ENCODE measurements around the gene WDR12. TPM values are rescaled to one million over a fixed set of nuclear protein-coding genes. Genes with fewer than 3 reads are reported as not detected.

WDR12 gene
- total and polyA plus RNA-seq, 2 of the 13 experiments (the other 11 are each of a cell fraction or from before 2014, with no cell fraction given): 94.4 to 216 TPM

DNA sequence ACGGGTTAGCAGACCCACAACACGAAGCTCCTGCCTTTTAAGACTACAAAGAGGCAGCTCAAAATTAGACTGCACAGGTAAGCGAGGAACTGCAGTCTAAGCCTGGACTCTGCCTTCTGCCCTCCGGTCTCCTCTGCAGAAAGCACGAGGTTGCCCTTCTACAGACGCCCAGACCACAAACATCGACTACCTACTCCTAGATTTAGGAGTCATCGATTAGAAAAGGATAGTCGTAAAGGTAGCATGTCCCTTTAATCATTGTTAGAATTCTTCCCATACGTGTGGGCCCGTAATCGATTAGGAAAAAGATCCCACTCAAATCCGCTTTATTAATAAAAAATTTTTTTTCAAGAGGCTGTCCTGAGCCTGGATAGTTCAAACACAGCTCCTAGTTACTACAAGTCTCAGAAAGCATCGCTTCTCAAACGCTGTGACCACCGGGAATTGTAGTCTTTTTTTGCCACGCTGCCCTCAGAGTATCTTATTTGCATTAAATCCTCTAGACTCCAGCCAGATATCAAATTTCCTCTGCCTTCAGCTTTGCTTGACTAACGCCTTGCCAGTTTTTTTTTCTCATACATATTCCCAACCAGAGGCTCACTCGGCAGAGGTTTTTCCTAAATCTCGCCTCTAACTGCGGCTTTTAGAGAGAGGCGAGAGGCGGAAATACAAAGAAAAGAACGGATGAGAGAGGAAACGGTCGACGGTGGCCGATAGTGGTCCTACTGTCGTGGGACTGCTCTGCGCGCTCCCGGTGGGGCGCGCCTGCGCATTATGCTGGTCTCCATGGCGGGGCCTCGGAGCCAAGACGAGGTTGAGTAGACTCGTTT lies at the start of gene WDR12, which contains the start of gene CARF (continued):
- TF ChIP-seq, protein P1, sequence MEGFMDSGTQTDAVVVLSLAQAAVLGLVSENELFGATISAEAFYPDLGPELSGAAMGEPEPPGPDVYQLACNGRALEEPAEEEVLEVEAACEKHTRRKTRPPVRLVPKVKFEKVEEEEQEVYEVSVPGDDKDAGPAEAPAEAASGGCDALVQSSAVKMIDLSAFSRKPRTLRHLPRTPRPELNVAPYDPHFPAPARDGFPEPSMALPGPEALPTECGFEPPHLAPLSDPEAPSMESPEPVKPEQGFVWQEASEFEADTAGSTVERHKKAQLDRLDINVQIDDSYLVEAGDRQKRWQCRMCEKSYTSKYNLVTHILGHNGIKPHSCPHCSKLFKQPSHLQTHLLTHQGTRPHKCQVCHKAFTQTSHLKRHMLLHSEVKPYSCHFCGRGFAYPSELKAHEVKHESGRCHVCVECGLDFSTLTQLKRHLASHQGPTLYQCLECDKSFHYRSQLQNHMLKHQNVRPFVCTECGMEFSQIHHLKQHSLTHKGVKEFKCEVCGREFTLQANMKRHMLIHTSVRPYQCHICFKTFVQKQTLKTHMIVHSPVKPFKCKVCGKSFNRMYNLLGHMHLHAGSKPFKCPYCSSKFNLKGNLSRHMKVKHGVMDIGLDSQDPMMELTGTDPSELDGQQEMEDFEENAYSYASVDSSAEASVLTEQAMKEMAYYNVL (CRISPR knock-in tag; IDR thresholded peaks at IDR 0.05; ENCODE audit: borderline replicate concordance): peak; percentile 94
- TF ChIP-seq ZNF558 (CRISPR knock-in tag; IDR thresholded peaks at IDR 0.05; ENCODE audit: borderline replicate concordance): peak; percentile 91; the same call in 1 of the 2 replicates
- TF ChIP-seq TEAD2 (CRISPR knock-in tag; IDR thresholded peaks at IDR 0.05): no peak
- no peak for TF ChIP-seq SETDB1 (CRISPR knock-in tag; IDR thresholded peaks at IDR 0.05; ENCODE audit: borderline replicate concordance)
- TF ChIP-seq NFIC (IDR thresholded peaks at IDR 0.05; ENCODE audit: low read length): 0 out of 2 replicates have a peak, but pooled peaks have one; percentile 2
- no peak for TF ChIP-seq ZNF383 (CRISPR knock-in tag; IDR thresholded peaks at IDR 0.05; ENCODE audit: borderline replicate concordance)
- TF ChIP-seq YY1 (IDR thresholded peaks at IDR 0.05; ENCODE audit: insufficient read depth, insufficient replicate concordance, low read depth, low read length): peak; percentile 82
- TF ChIP-seq ZNF570 (CRISPR knock-in tag; IDR thresholded peaks at IDR 0.05; ENCODE audit: borderline replicate concordance): no peak
- TF ChIP-seq ZFP90 (CRISPR knock-in tag; IDR thresholded peaks at IDR 0.05; ENCODE audit: borderline replicate concordance): no peak
- no peak for TF ChIP-seq TCF12 (IDR thresholded peaks at IDR 0.05)
- TF ChIP-seq TCF12 (CRISPR knock-in tag; IDR thresholded peaks at IDR 0.05): no peak
- no peak for TF ChIP-seq ATAD3A (CRISPR knock-in tag; IDR thresholded peaks at IDR 0.05)
- TF ChIP-seq KMT2B (CRISPR knock-in tag; IDR thresholded peaks at IDR 0.05): peak; percentile 49
- TF ChIP-seq SMC3 (IDR thresholded peaks at IDR 0.05; ENCODE audit: low read length): no peak
- TF ChIP-seq NPAS2 (CRISPR knock-in tag; IDR thresholded peaks at IDR 0.05; ENCODE audit: borderline replicate concordance): no peak
- peak; percentile 21; the same call in 1 of the 2 replicates for TF ChIP-seq ZNF724P (CRISPR knock-in tag; IDR thresholded peaks at IDR 0.05; ENCODE audit: borderline replicate concordance)
- TF ChIP-seq, protein P2, sequence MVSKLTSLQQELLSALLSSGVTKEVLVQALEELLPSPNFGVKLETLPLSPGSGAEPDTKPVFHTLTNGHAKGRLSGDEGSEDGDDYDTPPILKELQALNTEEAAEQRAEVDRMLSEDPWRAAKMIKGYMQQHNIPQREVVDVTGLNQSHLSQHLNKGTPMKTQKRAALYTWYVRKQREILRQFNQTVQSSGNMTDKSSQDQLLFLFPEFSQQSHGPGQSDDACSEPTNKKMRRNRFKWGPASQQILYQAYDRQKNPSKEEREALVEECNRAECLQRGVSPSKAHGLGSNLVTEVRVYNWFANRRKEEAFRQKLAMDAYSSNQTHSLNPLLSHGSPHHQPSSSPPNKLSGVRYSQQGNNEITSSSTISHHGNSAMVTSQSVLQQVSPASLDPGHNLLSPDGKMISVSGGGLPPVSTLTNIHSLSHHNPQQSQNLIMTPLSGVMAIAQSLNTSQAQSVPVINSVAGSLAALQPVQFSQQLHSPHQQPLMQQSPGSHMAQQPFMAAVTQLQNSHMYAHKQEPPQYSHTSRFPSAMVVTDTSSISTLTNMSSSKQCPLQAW (CRISPR knock-in tag; IDR thresholded peaks at IDR 0.05): no peak
- no peak for TF ChIP-seq HNRNPK (IDR thresholded peaks at IDR 0.05; ENCODE audit: low read depth, low read length, poor library complexity, severe bottlenecking)
- TF ChIP-seq ZNF75D (CRISPR knock-in tag; IDR thresholded peaks at IDR 0.05; ENCODE audit: borderline replicate concordance): 0 out of 2 replicates have a peak, but pooled peaks have one; percentile 41
- no peak for TF ChIP-seq ZNF773 (CRISPR knock-in tag; IDR thresholded peaks at IDR 0.05; ENCODE audit: borderline replicate concordance)
- no peak; the same call in 1 of the 2 replicates for TF ChIP-seq ZFP36L1 (CRISPR knock-in tag; IDR thresholded peaks at IDR 0.05)
- TF ChIP-seq HOXA5 (CRISPR knock-in tag; IDR thresholded peaks at IDR 0.05): no peak; the same call in 1 of the 2 replicates
- TF ChIP-seq SNAPC2 (CRISPR knock-in tag; IDR thresholded peaks at IDR 0.05): no peak; the same call in 1 of the 2 replicates
- TF ChIP-seq ZNF839 (CRISPR knock-in tag; IDR thresholded peaks at IDR 0.05; ENCODE audit: borderline replicate concordance): no peak; the same call in 1 of the 2 replicates
- TF ChIP-seq HMG20A (CRISPR knock-in tag; IDR thresholded peaks at IDR 0.05; ENCODE audit: borderline replicate concordance): no peak
- TF ChIP-seq, protein P3, sequence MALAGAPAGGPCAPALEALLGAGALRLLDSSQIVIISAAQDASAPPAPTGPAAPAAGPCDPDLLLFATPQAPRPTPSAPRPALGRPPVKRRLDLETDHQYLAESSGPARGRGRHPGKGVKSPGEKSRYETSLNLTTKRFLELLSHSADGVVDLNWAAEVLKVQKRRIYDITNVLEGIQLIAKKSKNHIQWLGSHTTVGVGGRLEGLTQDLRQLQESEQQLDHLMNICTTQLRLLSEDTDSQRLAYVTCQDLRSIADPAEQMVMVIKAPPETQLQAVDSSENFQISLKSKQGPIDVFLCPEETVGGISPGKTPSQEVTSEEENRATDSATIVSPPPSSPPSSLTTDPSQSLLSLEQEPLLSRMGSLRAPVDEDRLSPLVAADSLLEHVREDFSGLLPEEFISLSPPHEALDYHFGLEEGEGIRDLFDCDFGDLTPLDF (CRISPR knock-in tag; IDR thresholded peaks at IDR 0.05): no peak
